ENCODE data around the gene TOP1.

The TOP1 gene

DNA sequence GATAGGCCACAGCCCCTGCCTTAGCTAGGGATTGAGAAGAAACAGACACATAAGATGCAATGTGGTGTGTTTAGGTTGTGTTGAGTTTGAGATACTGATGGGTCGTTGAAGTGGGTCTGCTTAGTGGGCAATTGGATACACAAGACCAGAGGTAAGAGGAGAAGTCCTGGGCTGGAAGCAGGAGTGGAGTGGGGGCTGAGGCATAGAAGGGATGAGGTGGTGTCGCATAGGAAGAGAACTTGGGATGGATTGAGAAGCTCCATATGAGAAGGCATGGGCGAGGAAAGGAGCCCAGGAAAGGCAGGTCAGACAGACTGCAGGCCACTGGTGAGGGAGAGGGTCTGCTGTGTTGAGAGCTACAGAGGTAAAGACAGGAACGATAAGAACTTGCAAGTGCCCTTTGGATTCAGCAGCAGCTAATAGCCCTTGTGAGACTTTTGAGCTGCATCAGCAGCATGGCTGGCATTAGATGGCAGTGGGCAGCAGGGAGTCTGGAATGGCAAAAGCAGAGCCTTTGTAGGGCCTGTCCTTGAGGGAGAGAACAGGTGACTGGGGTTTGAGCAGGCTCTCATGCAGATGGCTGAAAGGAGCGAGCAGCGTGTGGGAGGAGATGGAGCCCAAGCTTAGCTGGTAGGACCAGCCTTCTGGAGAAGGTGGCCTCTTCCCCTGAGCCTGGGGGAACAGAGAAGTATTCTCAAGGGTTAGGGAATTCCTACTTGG is 141.9 kb downstream of the TOP1 start:
- DNase-seq, result no peak

DNA sequence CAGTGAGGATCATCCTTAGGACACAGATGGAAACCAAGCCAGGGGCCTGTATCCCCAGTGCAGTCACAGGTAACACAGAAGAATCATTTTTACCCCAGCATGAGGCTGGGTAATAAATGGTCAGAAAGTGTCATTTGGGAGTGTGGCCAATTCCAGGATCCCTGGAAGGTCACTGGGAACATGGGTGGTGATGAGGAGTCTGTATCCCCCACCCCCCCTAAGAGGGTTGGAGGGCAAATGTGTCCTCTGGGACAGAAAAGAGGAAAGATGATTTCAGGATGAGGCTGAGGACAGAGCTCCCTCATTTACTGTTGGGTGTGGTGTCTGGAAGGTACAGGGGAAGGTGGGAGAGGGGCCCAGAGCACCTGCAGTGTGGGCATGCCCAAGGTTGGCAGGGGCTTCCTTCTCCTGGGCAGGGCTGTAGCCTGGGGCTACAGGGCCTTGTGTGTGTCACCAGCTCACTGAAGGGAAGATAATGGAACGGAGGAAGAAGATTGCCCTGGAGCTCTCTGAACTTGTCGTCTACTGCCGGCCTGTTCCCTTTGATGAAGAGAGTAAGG is 143.2 kb downstream of the TOP1 start:
- DNase-seq, result no peak

DNA sequence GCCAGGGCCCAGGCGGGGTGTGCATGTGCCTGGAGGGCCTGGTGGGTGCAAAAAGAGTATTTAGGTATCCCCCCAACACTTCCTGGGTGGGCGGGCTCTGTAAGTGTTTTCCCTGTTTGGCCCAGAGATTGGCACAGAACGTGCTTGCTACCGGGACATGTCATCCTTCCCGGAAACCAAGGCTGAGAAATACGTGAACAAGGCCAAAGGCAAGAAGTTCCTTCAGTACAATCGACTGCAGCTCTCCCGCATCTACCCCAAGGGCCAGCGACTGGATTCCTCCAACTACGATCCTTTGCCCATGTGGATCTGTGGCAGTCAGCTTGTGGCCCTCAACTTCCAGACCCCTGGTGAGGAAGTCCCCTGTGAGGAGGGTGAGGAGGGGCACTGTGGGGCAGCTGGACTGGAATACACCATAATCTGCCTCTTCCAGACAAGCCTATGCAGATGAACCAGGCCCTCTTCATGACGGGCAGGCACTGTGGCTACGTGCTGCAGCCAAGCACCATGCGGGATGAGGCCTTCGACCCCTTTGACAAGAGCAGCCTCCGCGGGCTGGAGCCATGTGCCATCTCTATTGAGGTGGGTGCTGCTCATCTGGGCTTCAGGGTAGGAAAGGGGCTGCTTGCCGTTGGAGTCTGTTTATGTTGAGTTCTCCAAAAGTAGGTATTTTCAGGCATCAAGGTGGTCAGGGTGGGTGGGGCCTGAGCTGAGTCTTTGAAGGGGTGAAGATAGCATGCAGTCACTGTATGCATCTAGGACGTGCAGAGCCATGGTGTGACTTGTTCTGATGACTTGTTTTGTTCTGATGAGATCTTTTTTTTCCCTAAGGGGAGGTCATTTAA is 143.9 kb downstream of the TOP1 start:
- no peak for DNase-seq

DNA sequence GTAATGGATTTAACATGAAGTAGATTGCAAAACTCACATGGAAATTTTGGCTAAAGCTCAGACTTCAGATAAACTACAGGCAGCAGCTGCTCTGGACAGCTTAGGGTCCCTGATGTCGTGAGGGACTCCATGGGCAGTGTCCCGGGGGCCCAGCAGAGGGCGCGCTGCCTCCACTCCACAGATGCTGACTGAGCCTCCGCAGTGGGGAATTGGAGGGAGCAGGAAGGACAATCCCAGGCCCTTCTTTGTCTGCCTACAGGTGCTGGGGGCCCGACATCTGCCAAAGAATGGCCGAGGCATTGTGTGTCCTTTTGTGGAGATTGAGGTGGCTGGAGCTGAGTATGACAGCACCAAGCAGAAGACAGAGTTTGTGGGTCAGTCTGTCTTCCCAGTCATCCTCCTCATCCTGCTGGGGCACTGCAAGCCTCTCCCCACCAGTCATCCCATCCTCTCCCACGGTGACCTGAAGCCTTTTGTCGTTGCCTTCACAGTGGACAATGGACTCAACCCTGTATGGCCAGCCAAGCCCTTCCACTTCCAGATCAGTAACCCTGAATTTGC is 144.6 kb downstream of the TOP1 start:
- DNase-seq, result peak; percentile 41 to 78 (median 44)

DNA sequence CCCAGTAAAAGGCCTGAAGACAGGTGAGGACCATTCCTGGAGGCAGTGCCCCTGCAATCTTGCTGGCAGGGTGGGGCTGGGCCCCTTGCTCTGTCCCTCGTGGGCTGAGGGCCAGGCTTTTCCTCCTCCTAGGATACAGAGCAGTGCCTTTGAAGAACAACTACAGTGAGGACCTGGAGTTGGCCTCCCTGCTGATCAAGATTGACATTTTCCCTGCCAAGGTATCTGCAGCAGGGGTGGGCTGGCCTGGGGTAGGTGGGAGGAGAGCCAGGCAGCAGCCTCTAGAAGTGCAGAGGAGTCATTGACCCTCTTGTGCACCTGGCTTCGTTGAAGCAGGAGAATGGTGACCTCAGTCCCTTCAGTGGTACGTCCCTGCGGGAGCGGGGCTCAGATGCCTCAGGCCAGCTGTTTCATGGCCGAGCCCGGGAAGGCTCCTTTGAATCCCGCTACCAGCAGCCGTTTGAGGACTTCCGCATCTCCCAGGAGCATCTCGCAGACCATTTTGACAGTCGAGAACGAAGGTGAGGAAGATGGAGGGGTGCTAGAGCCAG is 145.2 kb downstream of the TOP1 start:
- no peak for DNase-seq
